GM23248 (cell line): Measurements from ENCODE around the gene RSAD1.

Source experiments
- EZH2 ChIP-seq: fragments of 200-600 bp; sonication (generic); IDR thresholded peaks from 2 replicates; pipeline ENCODE4 v1.6.1; 2018; ENCODE audit warnings: antibody characterized with exemption, mild to moderate bottlenecking; ENCODE audit not compliant: insufficient read depth, poor library complexity, severe bottlenecking
- EZH2phosphoT487 ChIP-seq: fragments of 200-600 bp; sonication (generic); IDR thresholded peaks from 2 replicates; pipeline ENCODE4 v1.6.1; 2018; ENCODE audit warnings: antibody characterized with exemption, moderate library complexity, mild to moderate bottlenecking, low read depth; ENCODE audit not compliant: insufficient read depth

- TF ChIP-seq EZH2, result no peak
- TF ChIP-seq EZH2phosphoT487, result no peak
Measured at GRCh38 chr17:50467855-50468303, 10.8 kb upstream of the RSAD1 start.
